22Rv1 (cell line): ENCODE results near the gene ATXN7L1.
"Not testable (repeated sequence)": the region's sequence is repeated elsewhere in the genome, so short reads cannot be mapped to it uniquely, and the experiment has no call there.

Source experiments
- H3K27ac ChIP-seq: fragments of 450-650 bp; 2 replicates; pipeline ENCODE4 v1.5.1; 2017
- ZFX ChIP-seq: fragments of 450-650 bp; IDR thresholded peaks from 2 replicates; pipeline ENCODE4 v1.6.1; 2017; ENCODE audit warnings: antibody characterized with exemption, borderline replicate concordance
- TF ChIP-seq, protein P1 (sequence below): fragments of 450-650 bp; IDR thresholded peaks from 2 replicates; pipeline ENCODE4 v1.5.1; 2017; ENCODE audit warnings: mild to moderate bottlenecking

The ATXN7L1 gene

DNA sequence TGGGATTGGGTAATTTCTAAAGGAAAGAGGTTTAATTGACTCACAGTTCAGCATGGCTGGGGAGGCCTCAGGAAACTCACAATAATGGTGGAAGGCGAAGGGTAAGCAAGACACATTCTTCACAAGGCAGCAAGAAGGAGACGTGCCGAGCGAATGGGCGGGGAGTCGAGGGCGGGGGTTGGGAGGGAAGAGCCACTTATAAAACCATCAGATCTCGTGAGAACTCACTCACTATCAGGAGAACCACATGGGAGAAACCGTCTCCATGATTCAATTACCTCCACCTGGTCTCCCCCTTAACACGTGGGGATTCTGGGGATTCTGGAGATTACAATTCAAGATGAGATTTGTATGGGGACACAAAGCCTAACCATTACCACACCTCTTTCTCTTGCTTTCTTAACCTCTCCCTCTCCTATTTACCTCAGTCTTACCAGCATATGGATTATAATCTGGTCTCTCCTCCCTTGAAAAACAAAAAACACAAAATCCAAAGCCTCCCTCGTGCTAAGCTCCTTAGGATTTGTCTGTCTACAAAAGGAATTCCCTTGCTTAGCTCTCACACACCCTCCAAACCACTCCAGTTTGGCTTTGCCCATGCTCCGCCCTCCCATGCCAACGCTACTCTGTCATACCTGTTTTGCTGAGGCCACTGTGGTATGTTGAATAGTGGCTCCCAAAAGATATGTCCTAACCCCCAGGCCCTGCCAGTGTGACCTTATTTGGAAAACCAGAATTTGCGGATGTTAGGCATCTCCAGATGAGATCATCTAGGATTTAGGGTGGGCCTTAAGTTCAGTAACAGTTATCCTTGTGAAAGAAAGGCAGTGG is 275.5 kb downstream of the ATXN7L1 start:
- TF ChIP-seq, protein P1, sequence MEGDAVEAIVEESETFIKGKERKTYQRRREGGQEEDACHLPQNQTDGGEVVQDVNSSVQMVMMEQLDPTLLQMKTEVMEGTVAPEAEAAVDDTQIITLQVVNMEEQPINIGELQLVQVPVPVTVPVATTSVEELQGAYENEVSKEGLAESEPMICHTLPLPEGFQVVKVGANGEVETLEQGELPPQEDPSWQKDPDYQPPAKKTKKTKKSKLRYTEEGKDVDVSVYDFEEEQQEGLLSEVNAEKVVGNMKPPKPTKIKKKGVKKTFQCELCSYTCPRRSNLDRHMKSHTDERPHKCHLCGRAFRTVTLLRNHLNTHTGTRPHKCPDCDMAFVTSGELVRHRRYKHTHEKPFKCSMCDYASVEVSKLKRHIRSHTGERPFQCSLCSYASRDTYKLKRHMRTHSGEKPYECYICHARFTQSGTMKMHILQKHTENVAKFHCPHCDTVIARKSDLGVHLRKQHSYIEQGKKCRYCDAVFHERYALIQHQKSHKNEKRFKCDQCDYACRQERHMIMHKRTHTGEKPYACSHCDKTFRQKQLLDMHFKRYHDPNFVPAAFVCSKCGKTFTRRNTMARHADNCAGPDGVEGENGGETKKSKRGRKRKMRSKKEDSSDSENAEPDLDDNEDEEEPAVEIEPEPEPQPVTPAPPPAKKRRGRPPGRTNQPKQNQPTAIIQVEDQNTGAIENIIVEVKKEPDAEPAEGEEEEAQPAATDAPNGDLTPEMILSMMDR: no peak
- no peak for TF ChIP-seq ZFX
- H3K27ac ChIP-seq: no peak overlapping the region

DNA sequence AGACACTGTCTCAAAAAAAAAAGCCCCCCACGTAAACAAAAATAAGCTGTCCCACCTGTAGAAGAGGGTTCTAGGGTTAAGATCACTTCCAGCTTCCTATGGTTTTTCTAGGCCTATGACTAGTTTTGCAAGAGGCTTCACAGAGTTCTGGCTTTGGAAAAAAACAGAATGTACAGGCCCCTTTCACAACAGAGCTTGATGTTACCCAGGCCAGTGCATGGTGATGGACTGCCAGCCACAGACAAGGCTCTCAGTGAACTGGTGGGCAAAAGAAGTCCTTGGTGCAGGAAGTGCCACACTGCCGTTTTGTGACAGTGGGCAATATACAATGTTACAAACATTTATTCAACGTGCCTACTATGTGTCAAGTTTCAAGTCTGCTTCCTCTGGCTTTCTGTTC is 276.8 kb downstream of the ATXN7L1 start:
- no peak for TF ChIP-seq ZFX
- TF ChIP-seq, protein P1: no peak
- H3K27ac ChIP-seq: no peak overlapping the region

GRCh38 chr7:105599080-105599479 is 277.3 kb downstream of the ATXN7L1 start:
- not testable (repeated sequence) for H3K27ac ChIP-seq

- no peak overlapping the region for H3K27ac ChIP-seq
- TF ChIP-seq, protein P1: no peak
- no peak for TF ChIP-seq ZFX
Observed at GRCh38 chr7:105596866-105597265, 279.5 kb downstream of the ATXN7L1 start.

DNA sequence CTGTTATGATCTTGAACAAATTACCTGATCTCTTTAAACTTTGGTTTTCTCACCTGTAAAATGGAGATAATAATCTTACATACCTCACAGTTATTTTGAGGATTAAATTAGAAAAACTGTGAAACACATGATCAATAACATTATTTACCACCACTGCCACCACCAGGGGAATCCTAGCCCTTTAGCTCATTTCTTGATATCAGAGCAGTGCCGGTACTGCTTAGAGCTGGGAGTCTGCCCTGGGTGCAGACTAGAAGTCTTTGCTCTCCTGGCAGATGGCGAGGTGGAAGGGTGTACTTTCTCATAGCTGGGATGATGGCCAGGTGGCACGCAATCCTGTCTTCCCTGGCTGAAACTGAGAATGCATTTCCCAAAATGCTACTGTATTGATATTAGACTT is 282.4 kb downstream of the ATXN7L1 start:
- H3K27ac ChIP-seq: no peak overlapping the region
- TF ChIP-seq, protein P1: no peak
- TF ChIP-seq ZFX: no peak

GRCh38 chr7:105591522-105591921 is 284.9 kb downstream of the ATXN7L1 start:
- TF ChIP-seq ZFX: no peak
- TF ChIP-seq, protein P1: no peak
- no peak overlapping the region for H3K27ac ChIP-seq

DNA sequence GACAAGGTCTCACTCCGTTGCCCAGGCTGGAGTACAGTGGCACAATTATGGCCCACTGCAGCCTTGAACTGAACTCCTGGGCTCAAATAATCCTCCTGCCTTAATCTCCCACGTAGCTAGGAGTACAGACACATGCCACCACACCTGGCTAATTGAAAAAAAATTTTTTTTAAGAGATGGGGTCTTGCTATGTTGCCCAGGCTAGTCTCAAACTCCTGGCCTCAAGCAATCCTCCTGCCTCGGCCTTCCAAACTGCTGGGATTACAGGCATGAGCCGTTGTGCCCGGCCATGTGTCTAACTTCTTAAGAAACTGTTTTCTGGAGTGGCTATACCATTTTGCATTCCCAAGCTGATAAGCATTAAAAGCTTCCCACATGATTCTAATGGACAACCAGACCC is 285.6 kb downstream of the ATXN7L1 start:
- TF ChIP-seq, protein P1: no peak
- TF ChIP-seq ZFX: no peak
- no peak overlapping the region for H3K27ac ChIP-seq
